H1 (cell line): ENCODE results near the gene ZNF385B. TPM values are rescaled to one million over a fixed set of nuclear protein-coding genes. Genes with fewer than 3 reads are reported as not detected.

Experiments used
- CTCF ChIA-PET: fragments of 300-600 bp; sonication (Branson Sonifier 250); formaldehyde crosslinking; loops from one replicate; lab custom pipeline; 2021; ENCODE audit not compliant: partially characterized antibody; lab: Charles Lee
- POLR2A ChIA-PET: fragments of 300-600 bp; sonication (Branson Sonifier 250); formaldehyde crosslinking; loops from one replicate; lab custom pipeline; 2021; ENCODE audit warnings: inconsistent platforms; ENCODE audit not compliant: partially characterized antibody; lab: Charles Lee
- DNase-seq, 2 experiments: peaks; one replicate each; pipeline versions ENCODE4 v3.0.0 to v3.0.0-alpha.2; 2010 to 2022; ENCODE audit warnings: low spot score in 2 of 2, low read depth in 1 of 2, mixed read lengths in 1 of 2
- FAIRE-seq: peaks from 2 replicates; lab custom pipeline; 2011; peaks lifted over from hg19 to GRCh38; lab: Jason Lieb, UNC
- H2AFZ ChIP-seq: 2 replicates; pipeline ENCODE4 v1.8.1; 2012; ENCODE audit warnings: low read length, inconsistent platforms
- H2AK5ac ChIP-seq: 2 replicates; pipeline ENCODE4 v1.6.1; 2013; ENCODE audit warnings: low read depth, low read length
- H2BK120ac ChIP-seq: replicated peaks from 2 replicates; pipeline ENCODE3; 2013; ENCODE audit warnings: low read depth, low read length, inconsistent platforms
- H2BK12ac ChIP-seq: 2 replicates; pipeline ENCODE4 v1.6.1; 2013; ENCODE audit warnings: low read depth, low read length
- H2BK15ac ChIP-seq: 2 replicates; pipeline ENCODE4 v1.6.1; 2013; ENCODE audit warnings: low read length
- H2BK20ac ChIP-seq: 2 replicates; pipeline ENCODE4 v1.6.1; 2013; ENCODE audit warnings: low read length
- H2BK5ac ChIP-seq: 2 replicates; pipeline ENCODE4 v1.6.1; 2013; ENCODE audit warnings: low read depth, low read length
- H3K14ac ChIP-seq: 2 replicates; pipeline ENCODE4 v1.6.1; 2013; ENCODE audit warnings: inconsistent platforms; ENCODE audit not compliant: insufficient read length
- H3K18ac ChIP-seq: 2 replicates; pipeline ENCODE4 v1.6.1; 2013; ENCODE audit warnings: low read length; ENCODE audit errors: extremely low read depth
- H3K23ac ChIP-seq: 2 replicates; pipeline ENCODE4 v1.6.1; 2013; ENCODE audit warnings: inconsistent platforms; ENCODE audit not compliant: insufficient read length
- H3K23me2 ChIP-seq: 2 replicates; pipeline ENCODE4 v1.6.1; 2013; ENCODE audit warnings: low read depth, low read length
- H3K27ac ChIP-seq: 2 replicates; pipeline ENCODE4 v1.6.1; 2011; ENCODE audit warnings: low read depth, low read length, inconsistent platforms
- H3K27me3 ChIP-seq, 4 experiments: replicated peaks in 1 of 4; 1 replicate in 1 of 4; 2 replicates in 3 of 4; pipeline versions ENCODE4 v1.6.1 to v1.8.1; 2011 to 2013; ENCODE audit warnings: low read length in 3 of 4, mild to moderate bottlenecking in 3 of 4, inconsistent platforms in 2 of 4, mixed read lengths in 2 of 4, moderate library complexity in 1 of 4; ENCODE audit not compliant: control insufficient read depth in 3 of 4, insufficient read depth in 3 of 4; ENCODE audit errors: extremely low read depth in 1 of 4
- H3K36me3 ChIP-seq, 4 experiments: 2 replicates each; pipeline versions ENCODE4 v1.6.1 to v1.8.1; 2011 to 2013; ENCODE audit warnings: mild to moderate bottlenecking in 4 of 4, low read length in 3 of 4, moderate library complexity in 2 of 4, control low read depth in 1 of 4, inconsistent platforms in 1 of 4; ENCODE audit not compliant: insufficient read depth in 4 of 4, control insufficient read depth in 2 of 4
- H3K4ac ChIP-seq: replicated peaks from 2 replicates; pipeline ENCODE3; 2013; ENCODE audit warnings: low read length, low read depth, mixed read lengths, inconsistent platforms; ENCODE audit not compliant: insufficient read length
- H3K4me1 ChIP-seq, 4 experiments: replicated peaks in 1 of 4; 1 replicate in 1 of 4; 2 replicates in 3 of 4; pipeline versions ENCODE4 v1.6.1 to v1.8.1; 2011 to 2013; ENCODE audit warnings: low read length in 3 of 4, inconsistent platforms in 2 of 4, mixed read lengths in 1 of 4; ENCODE audit not compliant: insufficient read depth in 4 of 4, control insufficient read depth in 3 of 4
- H3K4me2 ChIP-seq, 2 experiments: 2 replicates each; pipeline versions ENCODE4 v1.6.1 to v1.8.1; 2011 to 2013; ENCODE audit warnings: low read depth in 2 of 2, low read length in 2 of 2, control low read depth in 1 of 2, inconsistent platforms in 1 of 2, mild to moderate bottlenecking in 1 of 2; ENCODE audit not compliant: insufficient read depth in 1 of 2
- H3K4me3 ChIP-seq, 4 experiments: fragments of 200-600, 300-600 bp in 1 of 4; sonication (generic), shearing (Covaris generic), sonication (Bioruptor Twin) in 1 of 4; 2 replicates each; pipeline versions ENCODE4 v1.5.1 to v1.8.1; 2011 to 2016; ENCODE audit warnings: low read length in 4 of 4, low read depth in 3 of 4, control low read depth in 2 of 4, inconsistent platforms in 2 of 4, mild to moderate bottlenecking in 2 of 4, mixed read lengths in 1 of 4, moderate library complexity in 1 of 4; ENCODE audit not compliant: insufficient read depth in 2 of 4; ENCODE audit errors: extremely low read depth in 1 of 4
- H3K56ac ChIP-seq: replicated peaks from 2 replicates; pipeline ENCODE3; 2013; ENCODE audit warnings: low read depth, mild to moderate bottlenecking, mixed read lengths, low read length, inconsistent platforms; ENCODE audit not compliant: insufficient read length
- H3K79me1 ChIP-seq: 2 replicates; pipeline ENCODE4 v1.6.1; 2013; ENCODE audit warnings: low read depth, low read length, control low read depth
- H3K79me2 ChIP-seq, 2 experiments: 2 replicates each; pipeline versions ENCODE4 v1.6.1 to v1.8.1; 2012 to 2013; ENCODE audit warnings: low read length in 2 of 2, mild to moderate bottlenecking in 2 of 2, inconsistent platforms in 1 of 2; ENCODE audit not compliant: insufficient read depth in 2 of 2, control insufficient read depth in 1 of 2
- H3K9ac ChIP-seq, 4 experiments: replicated peaks in 1 of 4; 1 replicate in 1 of 4; 2 replicates in 3 of 4; pipeline versions ENCODE4 v1.6.1 to v1.8.1; 2011 to 2013; ENCODE audit warnings: low read depth in 3 of 4, low read length in 3 of 4, control low read depth in 2 of 4, mild to moderate bottlenecking in 2 of 4, moderate library complexity in 2 of 4, inconsistent platforms in 1 of 4; ENCODE audit errors: extremely low read depth in 1 of 4
- H3K9me3 ChIP-seq, 2 experiments: 2 replicates each; pipeline versions ENCODE4 v1.6.1 to v1.8.1; 2012 to 2013; ENCODE audit warnings: mild to moderate bottlenecking in 2 of 2, moderate library complexity in 2 of 2, control low read depth in 1 of 2, inconsistent platforms in 1 of 2, low read depth in 1 of 2, low read length in 1 of 2, mixed read lengths in 1 of 2; ENCODE audit not compliant: insufficient read depth in 2 of 2
- H4K20me1 ChIP-seq, 2 experiments: replicated peaks in 1 of 2; 2 replicates each; pipeline versions ENCODE3 to v1.8.1; 2011 to 2013; ENCODE audit warnings: inconsistent platforms in 2 of 2, low read length in 2 of 2, mild to moderate bottlenecking in 1 of 2; ENCODE audit not compliant: insufficient read depth in 2 of 2, control insufficient read depth in 1 of 2
- H4K5ac ChIP-seq: 2 replicates; pipeline ENCODE4 v1.6.1; 2013; ENCODE audit warnings: low read length, low read depth, mixed read lengths, inconsistent platforms; ENCODE audit not compliant: insufficient read length
- H4K8ac ChIP-seq: 2 replicates; pipeline ENCODE4 v1.8.0; 2013; ENCODE audit warnings: mild to moderate bottlenecking, moderate library complexity, low read length, inconsistent platforms; ENCODE audit not compliant: insufficient read depth; ENCODE audit errors: extremely low read depth
- H4K91ac ChIP-seq: replicated peaks from 2 replicates; pipeline ENCODE3; 2013; ENCODE audit warnings: low read length, mixed read lengths, inconsistent platforms; ENCODE audit not compliant: insufficient read length
- CBX5 ChIP-seq: fragments of 300-800, 300-1000 bp; sonication (generic); IDR thresholded peaks from 2 replicates; pipeline ENCODE4 v1.7.1; 2016; ENCODE audit warnings: antibody characterized with exemption, low read length, low read depth
- HDAC6 ChIP-seq: IDR thresholded peaks from one replicate; pipeline ENCODE4 v1.7.1; 2012; ENCODE audit warnings: low read depth, mild to moderate bottlenecking, inconsistent platforms, low read length, moderate library complexity
- WGBS, 2 experiments: shearing (Covaris generic) in 1 of 2; methylation state at CpG; one replicate each; pipeline versions ENCODE4 v1.1.6 to v1.1.7; 2013 to 2015; ENCODE audit warnings: low lambda C conversion rate in 2 of 2, mixed read lengths in 2 of 2, inconsistent platforms in 1 of 2, low coverage in 1 of 2, missing lambda C conversion rate in 1 of 2; ENCODE audit not compliant: insufficient replicate concordance in 2 of 2, insufficient coverage in 1 of 2, insufficient read length in 1 of 2; ENCODE audit errors: extremely low coverage in 1 of 2, missing lambda C conversion rate in 1 of 2; 5-methylcytosine and 5-hydroxymethylcytosine counted together
- polyA plus RNA-seq, 7 experiments: library from polyadenylated mRNA; depleted of rRNA in 3 of 7; stranded (reverse) in 5 of 7; unstranded in 2 of 7; fragments of >200 nt in 5 of 7; fragments of 200-250 nt in 2 of 7; gene quantifications; 1 replicate in 5 of 7; 2 replicates in 1 of 7; 4 replicates in 1 of 7; pipeline versions ENCODE4 v1.2.1 to v1.2.3, GENCODE V29; 2011 to 2013; ENCODE audit warnings: missing spikeins in 2 of 7, mixed read lengths in 2 of 7
- total RNA-seq: library from RNA; stranded (reverse); fragmentation: NEBNext Ultra II Directional; extraction: Animal tissue kit (Norgen Biotek cat#: 25700); gene quantifications from 2 replicates; pipeline ENCODE4 v1.2.1, GENCODE V29; 2021

ZNF385B gene
- total and polyA plus RNA-seq, 2 of the 8 experiments (the other 6 are each of a cell fraction or from before 2014, with no cell fraction given): 1.1 to 3.7 TPM

- no peak overlapping the region for H2BK120ac ChIP-seq
- no peak overlapping the region for H2AK5ac ChIP-seq
- H3K9me3 ChIP-seq: peaks cover 10 to 18% of the 10 kb centered on the region in 2 experiments; a peak in 3 of 4 replicates
- H3K4me3 ChIP-seq: no peak overlapping the region
- no peaks in the 10 kb centered on the region for H3K27me3 ChIP-seq
- no peak overlapping the region for H3K18ac ChIP-seq
- WGBS, 2 experiments: 86% methylated on average over 4 of the region's 4 CpGs; no CpG with 5 or more reads in 1 of the 2 experiments
- ChIA-PET CTCF (interaction anchor here (1.4 kb wide), 1 partner anchor 16 kb away, joined by 4 read pairs; no protein-coding TSS in a partner anchor), POLR2A (no interaction called here)
- no peak overlapping the region for H3K56ac ChIP-seq
- no peaks in the 10 kb centered on the region for H3K23me2 ChIP-seq
- no peak for DNase-seq
- no peaks in the 10 kb centered on the region for H3K4me1 ChIP-seq
- H3K14ac ChIP-seq: no peak overlapping the region
- no peak overlapping the region for H4K8ac ChIP-seq
- H4K91ac ChIP-seq: no peak overlapping the region
- H2AFZ ChIP-seq: no peak overlapping the region
- H2BK5ac ChIP-seq: no peak overlapping the region
- H4K20me1 ChIP-seq: no peaks in the 10 kb centered on the region
- H3K27ac ChIP-seq: no peak overlapping the region
- no peak for FAIRE-seq
- no peak overlapping the region for H3K4ac ChIP-seq
- no peak overlapping the region for H2BK12ac ChIP-seq
- no peaks in the 10 kb centered on the region for H3K79me1 ChIP-seq
- H3K4me2 ChIP-seq: no peak overlapping the region
- peaks cover 0 to 4% (median 0%) of the 10 kb centered on the region in 4 experiments; a peak in 1 of 8 replicates for H3K36me3 ChIP-seq
- H3K79me2 ChIP-seq: no peaks in the 10 kb centered on the region
- no peak overlapping the region for H3K23ac ChIP-seq
- no peak overlapping the region for H3K9ac ChIP-seq
- H4K5ac ChIP-seq: no peak overlapping the region
- no peak overlapping the region for H2BK15ac ChIP-seq
- no peak overlapping the region for H2BK20ac ChIP-seq
- TF ChIP-seq HDAC6: no peak
- no peak for TF ChIP-seq CBX5
Measured at GRCh38 chr2:179460181-179460929, 401.1 kb downstream of the ZNF385B start.
